Naive B cell (primary cell): ENCODE measurements around the gene GIPC1. TPM values are rescaled to one million over a fixed set of nuclear protein-coding genes. Genes with fewer than 3 reads are reported as not detected.
"Not testable (repeated sequence)": the region's sequence is repeated elsewhere in the genome, so short reads cannot be mapped to it uniquely, and the experiment has no call there.

ENCODE experiments used
- ATAC-seq, 2 donors: fragments of 150-1000 bp; cut with Tn5 transposase; 2 replicates each; pipeline ENCODE4 v1.10.0; 2021; ENCODE audit warnings: low read depth in 2 of 2, mild to moderate bottlenecking in 2 of 2, moderate library complexity in 2 of 2
- DNase-seq: peaks from one replicate; pipeline ENCODE4 v3.0.0; 2022
- H3K27ac Mint-ChIP-seq, 6 donors: one replicate each; pipeline ENCODE4 v1.8.0; 2020 to 2022; ENCODE audit warnings: mild to moderate bottlenecking in 6 of 6, mixed read lengths in 6 of 6, moderate library complexity in 5 of 6, inconsistent platforms in 2 of 6
- H3K27me3 Mint-ChIP-seq, 3 donors: one replicate each; pipeline ENCODE4 v1.8.0; 2021 to 2022; ENCODE audit warnings: mixed read lengths in 3 of 3, mild to moderate bottlenecking in 1 of 3
- H3K36me3 Mint-ChIP-seq, 2 donors: one replicate each; pipeline ENCODE4 v1.8.0; 2020 to 2022; ENCODE audit warnings: mixed read lengths in 2 of 2, inconsistent platforms in 1 of 2, mild to moderate bottlenecking in 1 of 2
- H3K4me1 Mint-ChIP-seq, 3 donors: one replicate each; pipeline ENCODE4 v1.8.0; 2020 to 2022; ENCODE audit warnings: mixed read lengths in 3 of 3, inconsistent platforms in 1 of 3, mild to moderate bottlenecking in 1 of 3, moderate library complexity in 1 of 3
- H3K4me3 Mint-ChIP-seq, 8 donors: one replicate each; pipeline ENCODE4 v1.8.0; 2020 to 2022; ENCODE audit warnings: mild to moderate bottlenecking in 8 of 8, mixed read lengths in 8 of 8, moderate library complexity in 8 of 8, inconsistent platforms in 2 of 8
- H3K9me3 Mint-ChIP-seq, 7 donors: one replicate each; pipeline ENCODE4 v1.8.0; 2020 to 2022; ENCODE audit warnings: mixed read lengths in 7 of 7, mild to moderate bottlenecking in 5 of 7, inconsistent platforms in 2 of 7, moderate library complexity in 1 of 7
- polyA plus RNA-seq, 6 donors: library from polyadenylated mRNA; unstranded; fragments of 300-500 nt; fragmentation: Illumina TruSeq; gene quantifications; one replicate each; pipeline ENCODE4 v1.2.3, GENCODE V29; 2021; ENCODE audit warnings: low read depth in 6 of 6

The GIPC1 gene
- polyA plus RNA-seq, 6 donors from 2014 or later = 6.9 to 10.3 (median 7.5) TPM

GRCh38 chr19:14467816-14468215 is 28.1 kb downstream of the GIPC1 start:
- ATAC-seq = no peak
- no peaks in the 10 kb centered on the region for H3K9me3 Mint-ChIP-seq
- peaks cover under 1 to 8% (median 3%) of the 10 kb centered on the region in 3 donors for H3K27me3 Mint-ChIP-seq
- H3K4me3 Mint-ChIP-seq = no peak overlapping the region
- DNase-seq = no peak
- H3K36me3 Mint-ChIP-seq = peaks cover 0 to 14% of the 10 kb centered on the region in 2 donors
- H3K27ac Mint-ChIP-seq = peak overlapping the region in 1 of 6 donors; percentile 89
- peaks cover 3 to 12% (median 9%) of the 10 kb centered on the region in 3 donors for H3K4me1 Mint-ChIP-seq

GRCh38 chr19:14467391-14467790 is 28.5 kb downstream of the GIPC1 start:
- no peak for ATAC-seq
- H3K4me3 Mint-ChIP-seq = no peak overlapping the region

GRCh38 chr19:14463747-14464146 is 32.2 kb downstream of the GIPC1 start:
- peaks cover 0 to 3% (median 0%) of the 10 kb centered on the region in 3 donors for H3K4me1 Mint-ChIP-seq
- H3K27ac Mint-ChIP-seq = peak overlapping the region in 1 of 6 donors; percentile 30
- ATAC-seq (no peak), DNase-seq (no peak)
- no peaks in the 10 kb centered on the region for H3K27me3 Mint-ChIP-seq
- no peak overlapping the region for H3K4me3 Mint-ChIP-seq
- peaks cover 0 to 14% of the 10 kb centered on the region in 2 donors for H3K36me3 Mint-ChIP-seq
- H3K9me3 Mint-ChIP-seq = no peaks in the 10 kb centered on the region

More at GRCh38 chr19:14467391-14467790, 28.5 kb downstream of the GIPC1 start:
- Mint-ChIP-seq H3K36me3 (peaks cover 0 to 14% of the 10 kb centered on the region in 2 donors), H3K9me3 (no peaks in the 10 kb centered on the region), H3K27ac (no peak overlapping the region), H3K27me3 (peaks cover 0 to 3% (median 0%) of the 10 kb centered on the region in 3 donors), H3K4me1 (peaks cover 0 to 8% (median 6%) of the 10 kb centered on the region in 3 donors)
- DNase-seq = no peak

- not testable (repeated sequence) for H3K27ac Mint-ChIP-seq, H3K4me1 Mint-ChIP-seq, ATAC-seq, H3K27me3 Mint-ChIP-seq, H3K9me3 Mint-ChIP-seq, DNase-seq, H3K4me3 Mint-ChIP-seq
- peaks cover 0 to 11% of the 10 kb centered on the region in 2 donors for H3K36me3 Mint-ChIP-seq
Measured at GRCh38 chr19:14462401-14462800, 33.5 kb downstream of the GIPC1 start.

DNA sequence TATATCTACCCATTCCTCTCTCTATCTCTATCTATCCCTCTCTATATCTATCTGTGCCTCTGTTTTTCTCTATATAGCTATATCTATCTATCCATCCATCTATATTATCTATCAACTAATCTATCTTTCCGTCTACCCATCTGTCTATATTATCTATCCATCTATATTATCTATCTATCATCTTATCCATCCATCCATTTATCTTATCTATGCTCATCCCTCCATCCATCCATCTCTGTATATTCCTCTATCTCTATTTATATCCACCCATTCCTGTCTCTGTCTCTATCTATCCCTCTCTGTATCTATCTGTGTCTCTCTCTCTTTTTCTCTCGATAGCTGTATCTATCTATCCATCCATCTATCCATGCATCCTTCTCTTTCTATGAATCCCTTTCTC is 35.0 kb downstream of the GIPC1 start:
- DNase-seq (no peak), ATAC-seq (no peak)
- H3K27ac Mint-ChIP-seq = peak overlapping the region in 1 of 6 donors; percentile 5
- H3K36me3 Mint-ChIP-seq = peaks cover 0 to 14% of the 10 kb centered on the region in 2 donors
- no peaks in the 10 kb centered on the region for H3K27me3 Mint-ChIP-seq
- H3K4me3 Mint-ChIP-seq = no peak overlapping the region
- peaks cover 0 to 5% (median 0%) of the 10 kb centered on the region in 3 donors for H3K4me1 Mint-ChIP-seq
- no peaks in the 10 kb centered on the region for H3K9me3 Mint-ChIP-seq

DNA sequence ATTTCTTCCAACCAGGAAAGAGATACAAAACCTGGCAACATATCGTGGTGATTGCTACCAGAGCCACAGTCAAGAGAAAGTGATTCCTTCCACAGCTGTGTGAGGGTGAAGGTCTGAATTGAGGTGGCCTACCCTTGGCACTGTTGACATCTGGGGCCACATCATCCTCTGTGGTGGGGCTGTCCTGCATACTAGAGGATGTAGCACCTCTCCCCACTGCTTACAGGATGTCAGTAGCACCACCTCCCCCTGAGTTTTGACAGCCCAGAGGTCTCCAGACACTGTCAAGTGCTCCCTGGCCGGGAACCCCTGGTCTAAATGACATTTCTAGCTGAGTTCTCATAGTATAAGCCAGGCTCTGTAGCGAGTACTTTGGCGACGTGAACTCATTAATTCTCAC is 36.2 kb downstream of the GIPC1 start:
- DNase-seq (no peak), ATAC-seq (peak; percentile 27 to 35)
- no peaks in the 10 kb centered on the region for H3K27me3 Mint-ChIP-seq
- H3K4me3 Mint-ChIP-seq = no peak overlapping the region
- H3K27ac Mint-ChIP-seq = peak overlapping the region in 2 of 6 donors; percentile 13 to 69
- no peaks in the 10 kb centered on the region for H3K9me3 Mint-ChIP-seq
- H3K36me3 Mint-ChIP-seq = peaks cover 0 to 19% of the 10 kb centered on the region in 2 donors
- H3K4me1 Mint-ChIP-seq = peaks cover 0 to 5% (median 0%) of the 10 kb centered on the region in 3 donors

GRCh38 chr19:14452303-14452702 is 43.6 kb downstream of the GIPC1 start:
- Mint-ChIP-seq H3K4me1 (peaks cover 7 to 17% (median 12%) of the 10 kb centered on the region in 3 donors), H3K36me3 (peaks cover 16 to 31% of the 10 kb centered on the region in 2 donors)
- H3K27me3 Mint-ChIP-seq, H3K4me3 Mint-ChIP-seq, ATAC-seq, H3K27ac Mint-ChIP-seq, DNase-seq, H3K9me3 Mint-ChIP-seq: not testable (repeated sequence)

DNA sequence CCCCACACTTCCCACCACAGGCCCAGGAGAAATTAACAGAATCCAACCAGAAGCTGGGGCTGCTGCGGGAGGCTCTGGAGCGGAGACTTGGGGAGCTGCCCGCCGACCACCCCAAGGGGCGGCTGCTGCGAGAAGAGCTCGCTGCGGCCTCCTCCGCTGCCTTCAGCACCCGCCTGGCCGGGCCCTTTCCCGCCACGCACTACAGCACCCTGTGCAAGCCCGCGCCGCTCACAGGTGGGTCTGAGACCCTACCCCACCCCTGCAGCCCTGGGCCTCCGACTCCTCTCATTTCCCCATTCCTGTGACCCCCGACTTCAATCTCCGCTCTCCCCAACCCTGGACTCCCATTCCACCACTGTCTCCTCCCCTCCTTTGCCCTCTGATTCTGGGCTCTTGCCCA is 45.1 kb downstream of the GIPC1 start:
- H3K27ac Mint-ChIP-seq = peak overlapping the region in 1 of 6 donors; percentile 47
- peaks cover 0 to 1% (median 0%) of the 10 kb centered on the region in 7 donors for H3K9me3 Mint-ChIP-seq
- H3K36me3 Mint-ChIP-seq = peaks cover 21 to 35% of the 10 kb centered on the region in 2 donors
- ATAC-seq = no peak
- peaks cover 8 to 17% (median 12%) of the 10 kb centered on the region in 3 donors for H3K4me1 Mint-ChIP-seq
- no peak overlapping the region for H3K4me3 Mint-ChIP-seq
- H3K27me3 Mint-ChIP-seq = no peaks in the 10 kb centered on the region
- no peak for DNase-seq

- Mint-ChIP-seq H3K36me3 (peaks cover 21 to 31% of the 10 kb centered on the region in 2 donors), H3K4me3 (no peak overlapping the region), H3K9me3 (peaks cover 0 to 1% (median 0%) of the 10 kb centered on the region in 7 donors), H3K27me3 (no peaks in the 10 kb centered on the region), H3K4me1 (peaks cover 8 to 17% (median 12%) of the 10 kb centered on the region in 3 donors), H3K27ac (no peak overlapping the region)
- DNase-seq (no peak), ATAC-seq (peak; percentile 65 to 83)
Measured at GRCh38 chr19:14450168-14450874, 45.6 kb downstream of the GIPC1 start.

DNA sequence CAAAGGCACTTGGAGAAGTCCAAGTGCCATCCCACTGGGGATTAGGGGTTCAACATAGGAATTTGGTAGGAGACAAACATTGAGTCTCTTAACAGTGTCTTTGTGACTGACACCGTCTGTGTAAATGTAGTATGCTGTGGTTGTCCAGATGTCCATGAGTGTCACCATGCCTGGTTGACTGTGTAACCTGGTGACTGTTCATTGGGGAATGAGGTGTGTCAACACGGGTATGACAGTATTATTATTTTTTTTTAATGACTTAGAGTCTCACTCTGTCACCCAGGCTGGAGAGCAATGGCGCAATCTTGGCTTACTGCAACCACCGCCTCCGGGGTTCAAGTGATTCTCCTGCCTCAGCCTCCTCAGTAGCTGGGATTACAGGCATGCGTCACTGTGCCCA is 46.6 kb downstream of the GIPC1 start:
- DNase-seq (no peak), ATAC-seq (no peak)
- no peak overlapping the region for H3K4me3 Mint-ChIP-seq
- peaks cover 0 to 1% (median 0%) of the 10 kb centered on the region in 7 donors for H3K9me3 Mint-ChIP-seq
- H3K36me3 Mint-ChIP-seq = peaks cover 25 to 37% of the 10 kb centered on the region in 2 donors
- H3K27ac Mint-ChIP-seq = peak overlapping the region in 1 of 6 donors; percentile 35
- H3K4me1 Mint-ChIP-seq = peaks cover 11 to 21% (median 18%) of the 10 kb centered on the region in 3 donors
- H3K27me3 Mint-ChIP-seq = no peaks in the 10 kb centered on the region

GRCh38 chr19:14446336-14447036 is 49.4 kb downstream of the GIPC1 start:
- peaks cover 11 to 27% (median 23%) of the 10 kb centered on the region in 3 donors for H3K4me1 Mint-ChIP-seq
- peaks cover 0 to 1% (median 0%) of the 10 kb centered on the region in 7 donors for H3K9me3 Mint-ChIP-seq
- no peak for ATAC-seq
- no peak overlapping the region for H3K27ac Mint-ChIP-seq
- peak overlapping the region in 1 of 8 donors; percentile 40 for H3K4me3 Mint-ChIP-seq
- peaks cover 26 to 42% of the 10 kb centered on the region in 2 donors for H3K36me3 Mint-ChIP-seq
- no peaks in the 10 kb centered on the region for H3K27me3 Mint-ChIP-seq
- no peak for DNase-seq

GRCh38 chr19:14443632-14444216 is 52.2 kb downstream of the GIPC1 start:
- Mint-ChIP-seq H3K4me1 (peaks cover 25 to 39% (median 26%) of the 10 kb centered on the region in 3 donors), H3K27ac (no peak overlapping the region), H3K36me3 (peaks cover 15 to 22% of the 10 kb centered on the region in 2 donors), H3K9me3 (peaks cover 0 to 1% (median 0%) of the 10 kb centered on the region in 7 donors), H3K27me3 (no peaks in the 10 kb centered on the region), H3K4me3 (no peak overlapping the region)
- ATAC-seq = no peak
- no peak for DNase-seq

GRCh38 chr19:14442891-14443631 is 52.9 kb downstream of the GIPC1 start:
- Mint-ChIP-seq H3K36me3 (peaks cover 11 to 21% of the 10 kb centered on the region in 2 donors), H3K4me1 (peaks cover 26 to 39% (median 27%) of the 10 kb centered on the region in 3 donors), H3K4me3 (peak overlapping the region in 3 of 8 donors; percentile 15 to 49 (median 25)), H3K27me3 (no peaks in the 10 kb centered on the region), H3K9me3 (peaks cover 0 to 1% (median 0%) of the 10 kb centered on the region in 7 donors), H3K27ac (peak overlapping the region in 1 of 6 donors; percentile 84)
- ATAC-seq (no peak), DNase-seq (no peak)
